ENCODE results near the gene PDE4B.
"Not testable (repeated sequence)": the region's sequence is repeated elsewhere in the genome, so short reads cannot be mapped to it uniquely, and the experiment has no call there.

The PDE4B gene

DNA sequence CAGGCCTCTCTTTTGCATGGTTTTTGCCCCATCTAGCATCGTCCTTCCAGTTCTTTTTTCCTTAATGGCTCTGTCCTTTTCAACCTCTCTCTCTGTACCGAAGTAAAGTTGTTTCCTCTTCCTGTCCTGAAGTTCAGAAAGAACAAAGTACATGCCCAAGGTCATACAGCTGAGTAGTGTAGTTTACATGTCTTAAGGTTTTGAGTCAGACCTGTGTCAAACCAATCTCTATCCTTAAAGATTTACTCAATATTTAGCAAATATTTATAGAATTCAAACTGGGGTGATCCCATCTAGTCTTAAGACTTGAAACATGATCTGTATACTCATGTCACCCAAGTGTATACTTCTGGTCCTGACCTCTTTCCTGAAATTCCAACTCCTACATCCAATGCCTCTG is 622.6 kb downstream of the PDE4B start:
- Histone ChIP-seq H3K79me2 (ENCODE audit: control insufficient read depth, insufficient read depth, low read length) (no peaks in the 10 kb centered on the region), H2BK5ac (ENCODE audit: low read length) (no peak overlapping the region), H3K27ac (ENCODE audit: low read depth, low read length) (no peak overlapping the region), H3K18ac (ENCODE audit: low read length) (no peak overlapping the region), H3K4me1 (ENCODE audit: control insufficient read depth, low read depth, low read length) (no peaks in the 10 kb centered on the region), H3K9ac (ENCODE audit: low read length) (no peak overlapping the region), H2AK5ac (ENCODE audit: low read length) (no peak overlapping the region), H2BK120ac (ENCODE audit: low read depth, low read length) (no peak overlapping the region), H3K56ac (ENCODE audit: low read length) (no peak overlapping the region), H3K4me3 (ENCODE audit: low read length) (no peak overlapping the region), H2BK15ac (replicated peaks; ENCODE audit: low read depth) (no peak overlapping the region), H3K27me3 (ENCODE audit: insufficient read depth, low read length, poor library complexity) (no peaks in the 10 kb centered on the region), H3K4me2 (ENCODE audit: low read length) (no peak overlapping the region), H3K4ac (ENCODE audit: low read depth, low read length) (no peak overlapping the region), H3K36me3 (ENCODE audit: control insufficient read depth, insufficient read depth, low read length) (no peaks in the 10 kb centered on the region), H3K23ac (ENCODE audit: low read length) (no peak overlapping the region), H4K5ac (ENCODE audit: low read length) (no peak overlapping the region), H3K79me1 (ENCODE audit: low read length) (no peaks in the 10 kb centered on the region), H4K8ac (ENCODE audit: low read depth, low read length) (no peak overlapping the region)
- WGBS (ENCODE audit: extremely low coverage, insufficient coverage, low lambda C conversion rate), result no CpG with 5 or more reads among the region's 2 CpGs
- no peak for DNase-seq

- Histone ChIP-seq H3K23ac (ENCODE audit: low read length) (no peak overlapping the region), H3K79me2 (ENCODE audit: control insufficient read depth, insufficient read depth, low read length) (no peaks in the 10 kb centered on the region), H3K27me3 (ENCODE audit: insufficient read depth, low read length, poor library complexity) (no peaks in the 10 kb centered on the region), H2BK5ac (ENCODE audit: low read length) (no peak overlapping the region), H3K4me3 (ENCODE audit: low read length) (no peak overlapping the region), H4K8ac (ENCODE audit: low read depth, low read length) (no peak overlapping the region), H3K9ac (ENCODE audit: low read length) (no peak overlapping the region), H3K79me1 (ENCODE audit: low read length) (no peaks in the 10 kb centered on the region), H2BK15ac (replicated peaks; ENCODE audit: low read depth) (no peak overlapping the region), H3K4me1 (ENCODE audit: control insufficient read depth, low read depth, low read length) (no peaks in the 10 kb centered on the region), H3K56ac (ENCODE audit: low read length) (no peak overlapping the region), H4K5ac (ENCODE audit: low read length) (no peak overlapping the region), H3K4me2 (ENCODE audit: low read length) (no peak overlapping the region), H3K4ac (ENCODE audit: low read depth, low read length) (no peak overlapping the region), H3K36me3 (ENCODE audit: control insufficient read depth, insufficient read depth, low read length) (no peaks in the 10 kb centered on the region), H2BK120ac (ENCODE audit: low read depth, low read length) (no peak overlapping the region), H2AK5ac (ENCODE audit: low read length) (no peak overlapping the region), H3K18ac (ENCODE audit: low read length) (no peak overlapping the region), H3K27ac (ENCODE audit: low read depth, low read length) (no peak overlapping the region)
- WGBS (ENCODE audit: extremely low coverage, insufficient coverage, low lambda C conversion rate), result no CpG with 5 or more reads among the region's 1 CpG
- no peak for DNase-seq
Measured at GRCh38 chr1:66415866-66416265, 623.2 kb downstream of the PDE4B start.

- Histone ChIP-seq H3K56ac (ENCODE audit: low read length) (no peak overlapping the region), H3K27ac (ENCODE audit: low read depth, low read length) (no peak overlapping the region), H2BK5ac (ENCODE audit: low read length) (no peak overlapping the region), H3K36me3 (ENCODE audit: control insufficient read depth, insufficient read depth, low read length) (no peaks in the 10 kb centered on the region), H3K4ac (ENCODE audit: low read depth, low read length) (no peak overlapping the region), H3K18ac (ENCODE audit: low read length) (no peak overlapping the region), H3K23ac (ENCODE audit: low read length) (no peak overlapping the region), H2BK15ac (replicated peaks; ENCODE audit: low read depth) (no peak overlapping the region), H3K4me1 (ENCODE audit: control insufficient read depth, low read depth, low read length) (no peaks in the 10 kb centered on the region), H4K8ac (ENCODE audit: low read depth, low read length) (no peak overlapping the region), H4K5ac (ENCODE audit: low read length) (no peak overlapping the region), H3K27me3 (ENCODE audit: insufficient read depth, low read length, poor library complexity) (no peaks in the 10 kb centered on the region), H3K4me2 (ENCODE audit: low read length) (no peak overlapping the region), H3K79me1 (ENCODE audit: low read length) (no peaks in the 10 kb centered on the region), H3K79me2 (ENCODE audit: control insufficient read depth, insufficient read depth, low read length) (no peaks in the 10 kb centered on the region), H2AK5ac (ENCODE audit: low read length) (no peak overlapping the region), H3K9ac (ENCODE audit: low read length) (no peak overlapping the region), H3K4me3 (ENCODE audit: low read length) (no peak overlapping the region), H2BK120ac (ENCODE audit: low read depth, low read length) (no peak overlapping the region)
- WGBS (ENCODE audit: extremely low coverage, insufficient coverage, low lambda C conversion rate), result no CpG with 5 or more reads among the region's 3 CpGs
- no peak for DNase-seq
Measured at GRCh38 chr1:66416295-66416694, 623.6 kb downstream of the PDE4B start.

- Histone ChIP-seq H3K4me2 (ENCODE audit: low read length) (no peak overlapping the region), H3K79me1 (ENCODE audit: low read length) (no peaks in the 10 kb centered on the region), H2AK5ac (ENCODE audit: low read length) (no peak overlapping the region), H3K18ac (ENCODE audit: low read length) (no peak overlapping the region), H2BK15ac (replicated peaks; ENCODE audit: low read depth) (no peak overlapping the region), H3K4me1 (ENCODE audit: control insufficient read depth, low read depth, low read length) (no peaks in the 10 kb centered on the region), H2BK120ac (ENCODE audit: low read depth, low read length) (no peak overlapping the region), H3K56ac (ENCODE audit: low read length) (no peak overlapping the region), H3K9ac (ENCODE audit: low read length) (no peak overlapping the region), H3K27ac (ENCODE audit: low read depth, low read length) (no peak overlapping the region), H2BK5ac (ENCODE audit: low read length) (no peak overlapping the region), H3K79me2 (ENCODE audit: control insufficient read depth, insufficient read depth, low read length) (no peaks in the 10 kb centered on the region), H4K5ac (ENCODE audit: low read length) (no peak overlapping the region), H3K27me3 (ENCODE audit: insufficient read depth, low read length, poor library complexity) (no peaks in the 10 kb centered on the region), H3K23ac (ENCODE audit: low read length) (no peak overlapping the region), H3K4ac (ENCODE audit: low read depth, low read length) (no peak overlapping the region), H4K8ac (ENCODE audit: low read depth, low read length) (no peak overlapping the region), H3K4me3 (ENCODE audit: low read length) (no peak overlapping the region), H3K36me3 (ENCODE audit: control insufficient read depth, insufficient read depth, low read length) (no peaks in the 10 kb centered on the region)
- no peak for DNase-seq
- no CpG with 5 or more reads among the region's 1 CpG for whole genome bisulfite sequencing (ENCODE audit: extremely low coverage, insufficient coverage, low lambda C conversion rate)
Measured at GRCh38 chr1:66418021-66418420, 625.3 kb downstream of the PDE4B start.

DNA sequence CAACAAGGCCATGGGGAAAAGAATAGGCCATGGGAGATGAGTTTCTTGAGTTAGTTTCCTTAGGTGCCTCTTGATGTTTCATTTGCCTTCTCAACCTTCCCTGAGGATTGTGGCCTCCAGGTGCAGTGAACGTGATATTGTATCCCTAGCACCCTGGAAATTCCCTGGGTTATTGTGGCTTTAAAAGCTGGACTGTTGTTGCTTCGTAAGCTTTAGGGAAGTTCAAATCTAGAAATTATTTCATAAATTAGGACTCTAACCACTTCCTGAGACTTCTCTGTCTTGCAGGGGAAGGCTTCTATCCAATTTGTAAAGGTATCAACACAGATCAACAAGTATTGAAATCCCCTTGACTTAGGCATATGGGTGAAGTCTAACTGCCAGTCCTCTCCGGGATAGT is 627.5 kb downstream of the PDE4B start:
- not testable (repeated sequence) for H2AK5ac ChIP-seq (ENCODE audit: low read length); H3K4ac ChIP-seq (ENCODE audit: low read depth, low read length); H3K4me2 ChIP-seq (ENCODE audit: low read length); H2BK5ac ChIP-seq (ENCODE audit: low read length); H3K27me3 ChIP-seq (ENCODE audit: insufficient read depth, low read length, poor library complexity); DNase-seq; H3K4me3 ChIP-seq (ENCODE audit: low read length); H2BK15ac ChIP-seq (replicated peaks; ENCODE audit: low read depth); H3K27ac ChIP-seq (ENCODE audit: low read depth, low read length); H2BK120ac ChIP-seq (ENCODE audit: low read depth, low read length); H3K23ac ChIP-seq (ENCODE audit: low read length); H3K36me3 ChIP-seq (ENCODE audit: control insufficient read depth, insufficient read depth, low read length); H3K79me2 ChIP-seq (ENCODE audit: control insufficient read depth, insufficient read depth, low read length); H4K5ac ChIP-seq (ENCODE audit: low read length); H3K79me1 ChIP-seq (ENCODE audit: low read length); H3K9ac ChIP-seq (ENCODE audit: low read length); H3K56ac ChIP-seq (ENCODE audit: low read length); H3K18ac ChIP-seq (ENCODE audit: low read length); H3K4me1 ChIP-seq (ENCODE audit: control insufficient read depth, low read depth, low read length); H4K8ac ChIP-seq (ENCODE audit: low read depth, low read length)
- WGBS (ENCODE audit: extremely low coverage, insufficient coverage, low lambda C conversion rate), result no CpG with 5 or more reads among the region's 3 CpGs

DNA sequence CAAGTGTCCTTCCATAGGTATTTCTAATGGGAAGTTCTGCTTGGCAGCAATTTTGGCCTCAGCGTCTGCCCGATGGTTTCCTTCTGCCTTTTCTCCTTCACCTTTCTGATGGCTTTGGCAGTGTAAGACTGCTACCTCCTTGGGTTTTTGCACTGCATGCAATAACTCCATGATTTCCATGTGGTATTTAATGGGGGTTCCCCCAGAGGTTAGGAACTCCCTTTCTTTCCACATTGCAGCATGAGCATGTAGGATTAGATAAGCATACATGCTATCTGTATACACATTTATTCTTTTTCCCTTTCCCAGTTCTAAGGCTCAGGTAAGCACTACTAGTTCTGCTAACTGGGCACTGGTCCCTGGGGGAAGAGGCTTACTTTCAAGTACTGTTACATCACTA is 628.2 kb downstream of the PDE4B start:
- H3K4ac ChIP-seq (ENCODE audit: low read depth, low read length); H3K56ac ChIP-seq (ENCODE audit: low read length); H2BK5ac ChIP-seq (ENCODE audit: low read length); H2AK5ac ChIP-seq (ENCODE audit: low read length); H3K18ac ChIP-seq (ENCODE audit: low read length); H3K4me3 ChIP-seq (ENCODE audit: low read length); H4K8ac ChIP-seq (ENCODE audit: low read depth, low read length); H2BK15ac ChIP-seq (replicated peaks; ENCODE audit: low read depth); H3K36me3 ChIP-seq (ENCODE audit: control insufficient read depth, insufficient read depth, low read length); H3K4me1 ChIP-seq (ENCODE audit: control insufficient read depth, low read depth, low read length); H4K5ac ChIP-seq (ENCODE audit: low read length); H3K23ac ChIP-seq (ENCODE audit: low read length); H3K27ac ChIP-seq (ENCODE audit: low read depth, low read length); DNase-seq; H3K9ac ChIP-seq (ENCODE audit: low read length); H3K27me3 ChIP-seq (ENCODE audit: insufficient read depth, low read length, poor library complexity); H3K4me2 ChIP-seq (ENCODE audit: low read length); H3K79me2 ChIP-seq (ENCODE audit: control insufficient read depth, insufficient read depth, low read length); H3K79me1 ChIP-seq (ENCODE audit: low read length); H2BK120ac ChIP-seq (ENCODE audit: low read depth, low read length): not testable (repeated sequence)
- no CpG with 5 or more reads among the region's 2 CpGs for WGBS (ENCODE audit: extremely low coverage, insufficient coverage, low lambda C conversion rate)

Data from mesendoderm (in vitro differentiated cells).